Body of pancreas (tissue), 4 donors: ENCODE results near the gene WNT3A.

Experiments
- POLR2A ChIP-seq, 3 donors: fragments of 450-650 bp; IDR thresholded peaks; one replicate each; pipeline ENCODE4 v1.6.1; 2016; ENCODE audit warnings: antibody characterized with exemption in 3 of 3, mild to moderate bottlenecking in 2 of 3
- TF ChIP-seq, protein P1 (sequence below), 7 experiments: fragments of 450-650 bp in 4 of 7; fragments of 200-600 bp in 3 of 7; sonication (generic) in 3 of 7; IDR thresholded peaks; one replicate each; pipeline ENCODE4 v1.5.1; 2016 to 2019; ENCODE audit warnings: antibody characterized with exemption in 7 of 7

- TF ChIP-seq, protein P1, sequence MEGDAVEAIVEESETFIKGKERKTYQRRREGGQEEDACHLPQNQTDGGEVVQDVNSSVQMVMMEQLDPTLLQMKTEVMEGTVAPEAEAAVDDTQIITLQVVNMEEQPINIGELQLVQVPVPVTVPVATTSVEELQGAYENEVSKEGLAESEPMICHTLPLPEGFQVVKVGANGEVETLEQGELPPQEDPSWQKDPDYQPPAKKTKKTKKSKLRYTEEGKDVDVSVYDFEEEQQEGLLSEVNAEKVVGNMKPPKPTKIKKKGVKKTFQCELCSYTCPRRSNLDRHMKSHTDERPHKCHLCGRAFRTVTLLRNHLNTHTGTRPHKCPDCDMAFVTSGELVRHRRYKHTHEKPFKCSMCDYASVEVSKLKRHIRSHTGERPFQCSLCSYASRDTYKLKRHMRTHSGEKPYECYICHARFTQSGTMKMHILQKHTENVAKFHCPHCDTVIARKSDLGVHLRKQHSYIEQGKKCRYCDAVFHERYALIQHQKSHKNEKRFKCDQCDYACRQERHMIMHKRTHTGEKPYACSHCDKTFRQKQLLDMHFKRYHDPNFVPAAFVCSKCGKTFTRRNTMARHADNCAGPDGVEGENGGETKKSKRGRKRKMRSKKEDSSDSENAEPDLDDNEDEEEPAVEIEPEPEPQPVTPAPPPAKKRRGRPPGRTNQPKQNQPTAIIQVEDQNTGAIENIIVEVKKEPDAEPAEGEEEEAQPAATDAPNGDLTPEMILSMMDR (IDR thresholded peaks at IDR 0.05) = no peak
- no peak for TF ChIP-seq POLR2A (IDR thresholded peaks at IDR 0.05)
Measured at GRCh38 chr1:228091084-228091483, 84.3 kb downstream of the WNT3A start.
